HG03060 (cell line): ENCODE data around the gene PTCH1.

Experiments
- ATAC-seq: cut with Tn5 transposase; IDR thresholded peaks from one replicate; pipeline ENCODE4 v1.9.1; 2021; ENCODE audit warnings: low read depth, moderate number of reproducible peaks; ENCODE audit not compliant: unreplicated experiment

PTCH1 gene

GRCh38 chr9:95477441-95477840 lies 39.3 kb downstream of the PTCH1 start:
- ATAC-seq = no peak

DNA sequence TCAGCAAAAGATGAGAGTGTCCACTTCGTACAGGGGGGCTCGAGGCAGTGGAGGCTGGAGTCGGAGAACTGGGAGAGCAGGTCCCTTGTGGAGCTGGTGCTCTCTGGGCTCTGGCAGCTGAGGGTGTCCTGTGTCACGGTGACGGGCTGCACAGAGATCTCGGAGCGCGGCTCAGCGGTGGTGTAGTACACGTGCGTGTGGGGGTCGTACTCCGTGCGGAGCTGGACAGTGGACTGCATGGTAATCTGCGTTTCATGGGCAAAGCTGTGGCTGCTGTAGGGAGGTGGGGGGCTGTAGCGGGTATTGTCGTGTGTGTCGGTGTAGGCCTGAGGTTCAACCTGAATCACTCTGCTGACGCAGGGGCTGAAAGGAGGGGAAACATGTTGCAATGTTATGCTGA lies 48.0 kb downstream of the PTCH1 start:
- ATAC-seq = no peak

GRCh38 chr9:95465115-95465514 lies 51.7 kb downstream of the PTCH1 start:
- ATAC-seq = no peak

DNA sequence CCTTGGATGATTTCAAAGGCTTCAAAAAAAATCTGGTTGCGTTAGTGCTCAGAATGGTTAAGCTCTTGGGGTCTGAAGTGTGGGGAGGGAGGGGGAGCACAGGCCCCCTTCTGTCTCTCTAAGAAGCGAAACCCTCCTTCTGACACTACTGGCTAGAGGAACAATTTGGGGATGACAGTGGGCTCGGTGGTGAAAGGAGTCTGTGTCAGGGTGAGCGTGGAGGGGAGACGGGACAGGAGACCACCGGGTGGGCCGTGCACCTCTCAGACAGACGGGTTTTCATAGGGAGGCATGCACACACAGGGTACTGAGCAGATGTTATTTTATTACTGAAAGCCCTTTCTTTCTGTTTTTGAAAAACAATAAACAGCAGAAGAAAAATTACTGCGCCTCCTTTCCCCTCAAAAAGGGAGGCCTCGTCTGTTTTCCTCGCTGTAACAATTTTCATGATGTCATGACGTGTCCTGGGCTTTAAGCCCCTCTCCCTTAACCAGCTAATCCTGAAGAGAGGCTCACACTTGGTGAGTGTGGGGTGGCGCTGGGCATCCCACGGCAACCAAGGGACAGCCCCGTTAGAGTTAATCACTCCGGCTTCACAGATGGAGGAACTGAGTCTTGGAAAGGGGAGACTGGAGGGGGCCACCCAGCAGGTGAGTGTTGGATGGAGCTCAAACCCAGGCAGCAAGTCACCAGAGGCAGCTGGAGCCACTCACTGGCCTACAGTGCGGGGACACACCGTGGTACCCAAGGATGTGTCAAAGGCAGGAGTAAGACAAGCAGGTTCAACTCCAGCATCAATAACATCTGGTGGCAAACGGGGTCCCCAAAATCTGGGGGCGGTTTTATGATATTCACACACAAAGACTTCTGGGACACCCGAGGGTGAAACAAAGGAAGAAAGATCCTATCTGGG lies 53.4 kb downstream of the PTCH1 start:
- ATAC-seq = no peak

- peak; percentile 79 for ATAC-seq
Observed at GRCh38 chr9:95462249-95463147, 54.3 kb downstream of the PTCH1 start.

GRCh38 chr9:95461448-95462248 lies 55.1 kb downstream of the PTCH1 start:
- no peak for ATAC-seq

DNA sequence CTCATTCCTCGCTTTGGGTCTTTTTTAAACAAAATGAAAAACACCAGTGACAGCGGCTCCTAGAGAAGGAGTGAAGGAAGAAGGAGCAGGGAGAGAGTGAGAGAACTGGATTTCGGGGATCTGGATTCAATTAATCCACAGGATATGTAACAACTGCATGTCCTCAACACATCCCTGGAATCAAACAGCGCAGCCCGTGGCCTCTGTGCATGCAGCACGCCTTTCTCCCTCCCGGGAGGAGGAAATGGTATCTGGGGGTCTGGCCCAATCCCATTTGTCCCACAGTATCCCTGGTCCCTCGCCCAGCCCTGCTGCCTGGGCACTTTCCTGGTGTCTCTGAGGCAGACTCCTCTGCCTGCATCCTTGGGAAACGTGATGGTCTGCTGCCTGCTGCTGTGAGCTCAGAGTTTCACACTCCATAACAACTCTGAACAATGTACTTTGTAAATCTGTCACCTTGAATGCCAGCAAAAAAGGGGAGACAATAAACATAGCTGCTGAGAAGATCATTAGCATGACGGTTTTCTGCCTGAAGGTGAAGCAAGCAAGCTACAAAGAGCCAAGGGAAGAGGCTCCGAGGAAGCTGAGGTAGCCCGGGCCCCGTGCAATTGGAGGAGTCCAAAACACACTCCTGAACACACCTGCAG lies 56.1 kb downstream of the PTCH1 start:
- ATAC-seq = no peak

DNA sequence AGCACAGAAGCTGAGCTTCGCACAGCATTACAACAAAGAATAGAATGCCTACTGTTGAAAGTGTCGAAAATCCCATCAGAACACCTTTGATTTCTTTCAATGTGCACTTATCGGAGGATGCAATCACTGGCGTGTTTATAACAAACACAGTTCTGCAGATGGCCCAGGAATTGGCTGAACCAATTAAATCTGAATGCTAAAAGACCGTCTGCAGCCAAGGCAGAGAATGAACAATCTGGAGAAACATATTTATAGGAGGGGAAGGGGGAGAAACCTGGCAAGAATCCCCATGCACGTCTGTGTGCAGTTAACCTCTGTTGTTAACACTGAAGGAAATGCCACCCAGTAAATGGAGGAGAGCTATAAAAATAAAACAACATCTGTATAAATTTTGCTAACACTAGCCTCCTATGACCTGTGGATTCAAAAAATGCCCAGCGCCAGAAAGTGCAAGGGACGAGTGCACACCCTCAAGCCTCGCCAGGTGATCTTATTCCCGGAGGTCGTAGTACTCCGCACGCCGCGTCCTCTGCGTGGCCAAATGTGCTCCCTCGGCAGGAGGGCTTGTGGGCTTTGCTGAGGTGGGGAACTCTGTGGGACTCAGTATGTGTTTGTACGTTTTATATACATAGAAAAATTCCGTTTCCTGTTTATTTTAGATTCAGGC lies 56.8 kb downstream of the PTCH1 start:
- ATAC-seq = no peak

DNA sequence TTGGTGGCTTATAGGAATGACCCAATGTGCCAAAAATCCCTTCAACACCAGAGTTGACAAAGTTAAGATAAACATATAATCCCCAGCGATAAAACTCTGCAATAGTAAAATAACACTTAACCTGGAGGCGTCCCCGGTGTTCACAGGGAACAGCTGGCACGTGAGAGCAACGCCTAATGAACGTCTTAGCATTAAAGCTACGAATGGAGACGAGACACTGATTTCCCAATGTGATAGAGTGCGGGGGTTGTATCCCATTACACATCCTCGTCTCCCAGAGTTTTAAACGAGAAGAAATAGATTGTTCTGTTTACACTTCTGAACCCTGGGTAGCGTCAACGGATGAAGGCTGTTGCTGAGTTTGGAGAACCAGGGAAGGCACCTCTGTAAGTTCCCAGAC lies 57.6 kb downstream of the PTCH1 start:
- no peak for ATAC-seq

- no peak for ATAC-seq
Observed at GRCh38 chr9:95458666-95459065, 58.1 kb downstream of the PTCH1 start.

DNA sequence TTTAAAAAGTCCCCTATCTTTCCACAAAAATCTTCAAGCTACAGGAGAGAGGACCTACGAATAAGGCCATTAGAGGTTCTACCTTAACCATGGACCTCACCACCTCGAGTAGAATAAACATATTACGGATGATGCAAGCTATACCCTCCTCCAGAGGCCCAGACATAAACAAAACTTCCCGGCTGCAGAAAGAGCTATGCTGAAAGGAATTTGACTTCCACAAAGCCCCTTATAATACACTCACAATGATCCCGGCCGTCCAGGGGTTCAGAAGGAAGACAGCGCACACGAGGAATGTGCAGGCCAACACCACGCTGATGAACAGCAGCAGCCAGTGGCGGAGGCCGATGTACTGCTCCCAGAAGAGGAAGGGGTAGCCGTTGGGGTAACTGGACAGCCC lies 59.0 kb downstream of the PTCH1 start:
- no peak for ATAC-seq

GRCh38 chr9:95455714-95456113 lies 61.1 kb downstream of the PTCH1 start:
- ATAC-seq = no peak

- no peak for ATAC-seq
Observed at GRCh38 chr9:95452176-95452575, 64.6 kb downstream of the PTCH1 start.

DNA sequence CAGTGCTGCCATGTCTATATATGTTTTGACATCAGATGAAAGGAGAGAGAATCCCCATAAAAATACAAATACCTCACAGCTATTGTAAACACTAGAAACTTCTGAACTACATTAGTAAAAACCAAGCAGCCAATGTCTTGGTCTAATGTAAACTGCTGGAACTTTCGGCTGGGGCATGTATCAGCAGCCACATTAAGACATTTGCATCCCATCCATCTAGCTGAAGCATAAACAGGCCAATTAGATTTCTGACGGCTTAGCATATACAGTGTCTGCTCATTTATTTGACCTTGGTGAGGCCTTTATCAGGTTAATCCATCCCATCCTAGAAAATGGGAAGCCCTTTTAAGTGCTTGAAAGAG lies 65.7 kb downstream of the PTCH1 start:
- ATAC-seq = no peak

GRCh38 chr9:95450171-95451064 lies 66.4 kb downstream of the PTCH1 start:
- ATAC-seq = no peak

DNA sequence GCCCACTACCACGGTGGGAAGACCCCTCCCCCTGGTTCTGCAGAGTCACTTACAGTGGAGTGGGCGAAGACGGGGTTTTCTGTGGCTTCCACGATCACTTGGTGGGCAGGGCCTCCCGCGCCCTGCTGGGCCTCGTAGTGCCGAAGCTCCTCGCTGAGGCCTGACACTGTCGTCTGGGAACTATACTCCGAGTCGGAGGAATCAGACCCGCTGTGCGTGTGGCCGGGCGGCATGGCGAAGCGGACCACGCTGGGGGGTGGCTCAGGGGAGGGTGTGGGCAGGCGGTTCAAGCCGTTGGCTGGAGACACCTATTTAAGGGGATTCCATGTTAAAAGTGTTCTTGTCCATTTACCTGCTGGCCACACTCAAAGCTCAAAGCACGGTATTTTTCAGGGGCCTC lies 67.8 kb downstream of the PTCH1 start:
- no peak for ATAC-seq

DNA sequence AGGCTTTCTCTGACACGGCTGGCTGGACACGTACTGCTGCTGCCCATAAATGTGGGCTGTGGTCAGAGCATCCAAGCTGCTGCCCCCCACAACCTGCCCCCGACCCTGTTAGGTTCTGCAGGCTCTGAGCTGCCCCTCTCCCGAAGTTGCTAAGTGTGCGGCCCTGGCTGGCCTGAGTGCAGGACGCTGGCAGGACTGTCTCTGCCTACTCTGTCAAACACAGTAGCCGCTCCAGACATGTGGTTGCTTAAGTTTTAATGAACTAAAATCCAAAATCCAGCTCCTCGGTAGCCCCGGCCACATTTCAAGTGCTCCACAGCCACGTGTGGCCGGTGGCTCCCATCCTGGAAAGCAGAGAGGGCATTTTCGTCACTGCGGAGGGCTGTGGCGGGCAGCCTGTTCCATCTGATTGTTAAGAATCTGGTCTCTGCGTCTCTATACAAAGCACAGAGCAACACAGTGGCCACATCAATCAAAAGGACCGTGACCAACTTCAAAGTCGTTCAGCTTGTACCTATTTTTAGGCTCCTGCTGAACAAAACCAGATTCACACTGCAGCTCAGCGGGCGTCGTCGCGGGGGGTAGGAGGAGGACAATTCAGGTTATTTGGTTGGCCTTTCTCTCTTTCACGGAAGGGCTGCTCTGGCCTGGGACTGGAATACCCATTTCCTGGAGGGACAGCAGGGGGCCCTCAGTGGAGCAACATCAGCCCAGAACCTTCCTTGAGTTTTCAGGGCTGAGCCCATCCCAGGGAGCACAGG lies 68.9 kb downstream of the PTCH1 start:
- no peak for ATAC-seq

DNA sequence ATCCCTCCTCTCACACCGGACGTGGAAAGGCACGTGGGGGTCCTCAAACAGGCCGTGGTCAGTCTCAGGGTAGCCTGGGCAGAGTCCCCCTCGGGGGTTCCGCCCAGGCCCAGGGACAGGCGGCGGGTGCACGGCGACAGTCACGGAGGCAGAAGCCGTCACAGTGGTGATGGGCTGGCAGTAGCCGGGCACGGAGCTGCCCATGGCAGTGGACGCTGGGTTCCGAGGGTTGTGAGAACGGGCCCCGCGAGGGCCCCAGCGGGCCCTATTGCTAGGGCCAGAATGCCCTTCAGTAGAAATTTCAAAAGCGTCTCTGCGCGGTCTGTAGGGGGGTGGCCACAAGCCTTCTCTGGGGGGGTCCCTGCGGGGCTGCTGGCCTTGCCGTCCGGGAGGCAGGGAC lies 69.8 kb downstream of the PTCH1 start:
- ATAC-seq = no peak
